Suprapubic skin (tissue), 4 donors: ENCODE results near the gene PRR35. TPM values are rescaled to one million over a fixed set of nuclear protein-coding genes. Genes with fewer than 3 reads are reported as not detected.

Experiments used
- DNase-seq, 2 donors: peaks; one replicate each; pipeline ENCODE4 v3.0.0-alpha.2; 2019; ENCODE audit warnings: low spot score in 2 of 2
- H3K27ac ChIP-seq: fragments of 200-600 bp; sonication (generic); one replicate; pipeline ENCODE4 v1.5.1; 2019
- H3K27me3 ChIP-seq: fragments of 200-600 bp; sonication (generic); one replicate; pipeline ENCODE4 v1.5.1; 2019
- H3K36me3 ChIP-seq: fragments of 200-600 bp; sonication (generic); one replicate; pipeline ENCODE4 v1.5.1; 2019
- H3K4me1 ChIP-seq: fragments of 200-600 bp; sonication (generic); one replicate; pipeline ENCODE4 v1.5.1; 2019
- H3K4me3 ChIP-seq: fragments of 200-600 bp; sonication (generic); one replicate; pipeline ENCODE4 v1.5.1; 2019; ENCODE audit warnings: mild to moderate bottlenecking
- H3K9me3 ChIP-seq: fragments of 200-600 bp; sonication (generic); one replicate; pipeline ENCODE4 v1.5.1; 2019
- EP300 ChIP-seq: sonication (generic); formaldehyde crosslinking; IDR thresholded peaks from one replicate; pipeline ENCODE4 v1.6.1; 2017; ENCODE audit warnings: antibody characterized with exemption
- POLR2A ChIP-seq, 2 donors: fragments of 450-650 bp; IDR thresholded peaks; one replicate each; pipeline ENCODE4 v1.6.1; 2017; ENCODE audit warnings: antibody characterized with exemption in 2 of 2, mild to moderate bottlenecking in 2 of 2, moderate library complexity in 2 of 2
- POLR2AphosphoS5 ChIP-seq, 3 donors: sonication (generic); formaldehyde crosslinking; IDR thresholded peaks; one replicate each; pipeline ENCODE4 v1.6.1; 2017; ENCODE audit warnings: antibody characterized with exemption in 3 of 3
- WGBS: methylation state at CpG from one replicate; pipeline ENCODE4 v1.1.5; 2018; 5-methylcytosine and 5-hydroxymethylcytosine counted together
- total RNA-seq, 4 donors: library from RNA; depleted of rRNA; stranded (reverse); fragments of >200 nt; gene quantifications; one replicate each; pipeline ENCODE4 v1.1.0, GENCODE V29; 2016
- TF ChIP-seq, protein P1 (sequence below), 2 donors: fragments of 200-600 bp in 1 of 2; fragments of 450-650 bp in 1 of 2; sonication (generic) in 1 of 2; IDR thresholded peaks; one replicate each; pipeline ENCODE4 v1.5.1; 2016 to 2019; ENCODE audit warnings: antibody characterized with exemption in 2 of 2, mild to moderate bottlenecking in 1 of 2, moderate library complexity in 1 of 2

PRR35 gene
- total RNA-seq, 4 donors from 2014 or later, result not detected

DNA sequence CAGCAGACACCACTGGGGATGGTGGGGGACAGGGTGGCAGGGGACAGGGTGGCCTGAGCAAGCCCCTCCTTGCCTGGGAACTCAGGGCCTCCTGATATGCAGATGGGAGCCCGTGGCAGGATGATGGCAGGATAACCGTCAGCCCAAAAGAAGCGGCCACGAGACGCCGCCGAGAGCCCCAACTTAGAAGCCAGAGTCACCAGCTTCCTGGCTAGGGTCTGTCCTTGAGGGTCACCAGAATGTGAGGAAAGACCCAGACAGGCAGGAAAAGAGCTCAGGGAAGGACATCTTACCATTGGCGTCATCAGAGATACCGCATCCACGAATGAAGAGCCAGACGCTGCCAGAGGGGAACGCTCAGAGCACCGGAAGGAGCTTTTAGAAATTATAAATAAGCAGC, 49.1 kb downstream of the PRR35 start:
- H3K4me1 ChIP-seq, result peaks cover 24% of the 10 kb centered on the region
- no peak overlapping the region for H3K27ac ChIP-seq
- DNase-seq, result no peak
- peaks cover 9% of the 10 kb centered on the region for H3K36me3 ChIP-seq
- no peaks in the 10 kb centered on the region for H3K9me3 ChIP-seq
- TF ChIP-seq, protein P1, sequence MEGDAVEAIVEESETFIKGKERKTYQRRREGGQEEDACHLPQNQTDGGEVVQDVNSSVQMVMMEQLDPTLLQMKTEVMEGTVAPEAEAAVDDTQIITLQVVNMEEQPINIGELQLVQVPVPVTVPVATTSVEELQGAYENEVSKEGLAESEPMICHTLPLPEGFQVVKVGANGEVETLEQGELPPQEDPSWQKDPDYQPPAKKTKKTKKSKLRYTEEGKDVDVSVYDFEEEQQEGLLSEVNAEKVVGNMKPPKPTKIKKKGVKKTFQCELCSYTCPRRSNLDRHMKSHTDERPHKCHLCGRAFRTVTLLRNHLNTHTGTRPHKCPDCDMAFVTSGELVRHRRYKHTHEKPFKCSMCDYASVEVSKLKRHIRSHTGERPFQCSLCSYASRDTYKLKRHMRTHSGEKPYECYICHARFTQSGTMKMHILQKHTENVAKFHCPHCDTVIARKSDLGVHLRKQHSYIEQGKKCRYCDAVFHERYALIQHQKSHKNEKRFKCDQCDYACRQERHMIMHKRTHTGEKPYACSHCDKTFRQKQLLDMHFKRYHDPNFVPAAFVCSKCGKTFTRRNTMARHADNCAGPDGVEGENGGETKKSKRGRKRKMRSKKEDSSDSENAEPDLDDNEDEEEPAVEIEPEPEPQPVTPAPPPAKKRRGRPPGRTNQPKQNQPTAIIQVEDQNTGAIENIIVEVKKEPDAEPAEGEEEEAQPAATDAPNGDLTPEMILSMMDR (IDR thresholded peaks at IDR 0.05), result no peak
- TF ChIP-seq EP300, result no peak
- TF ChIP-seq POLR2AphosphoS5 (IDR thresholded peaks at IDR 0.05), result no peak
- TF ChIP-seq POLR2A (IDR thresholded peaks at IDR 0.05), result no peak
- no peaks in the 10 kb centered on the region for H3K27me3 ChIP-seq
- 88% methylated on average over 11 of the region's 13 CpGs for WGBS
- H3K4me3 ChIP-seq, result no peak overlapping the region

DNA sequence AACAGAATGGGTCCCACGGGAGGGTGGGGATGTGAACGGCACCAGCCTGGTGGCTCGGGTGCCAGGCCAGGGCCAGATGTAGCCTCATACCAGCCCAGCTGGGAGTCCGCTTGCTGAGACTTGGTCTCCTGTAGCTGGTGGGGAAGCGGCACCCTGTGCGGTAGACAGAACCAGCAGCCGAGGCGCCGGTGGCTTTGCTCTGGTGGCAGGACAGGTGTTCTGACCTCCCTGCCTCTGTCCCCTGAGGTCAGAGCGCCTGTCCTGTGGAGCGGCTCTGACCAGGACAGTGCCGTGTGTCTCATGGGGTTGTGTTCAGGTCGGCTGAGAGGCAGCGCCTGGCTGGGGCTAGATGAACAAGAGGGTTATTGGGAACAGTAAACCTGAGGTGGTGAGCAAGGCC, 49.8 kb downstream of the PRR35 start:
- peak overlapping the region; percentile 64 for H3K27ac ChIP-seq
- peaks cover 14% of the 10 kb centered on the region for H3K36me3 ChIP-seq
- H3K4me3 ChIP-seq, result no peak overlapping the region
- no peak for DNase-seq
- WGBS, result 90% methylated on average over 14 of the region's 14 CpGs
- H3K9me3 ChIP-seq, result no peaks in the 10 kb centered on the region
- TF ChIP-seq POLR2AphosphoS5 (IDR thresholded peaks at IDR 0.05) (no peak), POLR2A (IDR thresholded peaks at IDR 0.05) (no peak), EP300 (no peak)
- TF ChIP-seq, protein P1 (IDR thresholded peaks at IDR 0.05), result no peak
- no peaks in the 10 kb centered on the region for H3K27me3 ChIP-seq
- H3K4me1 ChIP-seq, result peaks cover 24% of the 10 kb centered on the region

- no peak for TF ChIP-seq POLR2A (IDR thresholded peaks at IDR 0.05)
- no peak for TF ChIP-seq POLR2AphosphoS5 (IDR thresholded peaks at IDR 0.05)
- TF ChIP-seq, protein P1 (IDR thresholded peaks at IDR 0.05), result peak; percentile 57 to 84
- no peak for TF ChIP-seq EP300
- H3K36me3 ChIP-seq, result peaks cover 9% of the 10 kb centered on the region
- H3K4me3 ChIP-seq, result no peak overlapping the region
- H3K4me1 ChIP-seq, result peaks cover 24% of the 10 kb centered on the region
- H3K27ac ChIP-seq, result peak overlapping the region; percentile 64
- peak in 1 of 2 donors; percentile 79 for DNase-seq
- H3K9me3 ChIP-seq, result no peaks in the 10 kb centered on the region
- 73% methylated on average over 12 of the region's 28 CpGs for WGBS
- H3K27me3 ChIP-seq, result no peaks in the 10 kb centered on the region
Measured at GRCh38 chr16:610513-611381, 50.6 kb downstream of the PRR35 start.

DNA sequence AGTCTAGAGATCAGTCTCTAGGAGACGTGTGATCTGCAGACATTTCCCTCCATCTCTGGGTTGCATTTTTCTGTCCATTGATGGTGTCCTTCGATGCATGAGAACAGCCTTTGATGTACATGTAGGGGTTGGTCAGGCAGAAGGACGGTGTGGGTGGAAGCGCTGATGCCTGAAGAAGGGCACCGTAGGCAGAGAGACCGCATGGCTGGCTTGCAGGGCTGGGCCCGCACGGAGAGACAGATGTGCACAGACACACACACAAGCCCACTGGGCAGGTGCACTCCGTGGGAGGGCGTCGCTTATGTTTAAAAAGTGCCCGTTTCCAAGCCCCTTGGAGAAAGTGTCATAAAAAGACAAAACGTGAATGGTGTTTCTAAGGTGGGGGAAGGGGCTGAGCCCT, 54.9 kb downstream of the PRR35 start:
- Histone ChIP-seq H3K4me1 (peaks cover 29% of the 10 kb centered on the region), H3K27me3 (no peaks in the 10 kb centered on the region), H3K4me3 (no peak overlapping the region), H3K9me3 (no peaks in the 10 kb centered on the region), H3K36me3 (peaks cover 9% of the 10 kb centered on the region), H3K27ac (no peak overlapping the region)
- WGBS, result 86% methylated on average over 13 of the region's 13 CpGs
- TF ChIP-seq POLR2A (IDR thresholded peaks at IDR 0.05) (no peak), POLR2AphosphoS5 (IDR thresholded peaks at IDR 0.05) (no peak), EP300 (no peak)
- TF ChIP-seq, protein P1 (IDR thresholded peaks at IDR 0.05), result no peak
- DNase-seq, result no peak

Other genes starting within 250 kb of the PRR35 start
- 10 to 100 TPM; 34.3 to 38.4 (median 37.2) TPM for gene AXIN1, start 207.7 kb upstream of the PRR35 start, total RNA-seq
- gene MRPL28, start 189.9 kb upstream of the PRR35 start, total RNA-seq, result 10 to 100 TPM; 40.9 to 66.7 (median 52.7) TPM
- 10 to 100 TPM; 12.6 to 19.3 (median 15.5) TPM for gene PGAP6, start 178.4 kb upstream of the PRR35 start, total RNA-seq
- 10 to 100 TPM; 25.3 to 29.9 (median 27.7) TPM for gene NME4, start 163.2 kb upstream of the PRR35 start, total RNA-seq
- 10 to 100 TPM in 3 of 4 donors, 1 to 10 TPM in 1; 9.1 to 23.4 (median 12.3) TPM for gene DECR2, start 158.5 kb upstream of the PRR35 start, total RNA-seq
- 10 to 100 TPM; 20.7 to 62.5 (median 29.1) TPM for gene RAB11FIP3, start 134.7 kb upstream of the PRR35 start, total RNA-seq
- gene CAPN15, start 32.7 kb upstream of the PRR35 start, total RNA-seq, result 10 to 100 TPM; 59.9 to 86.4 (median 75.2) TPM
- under 1 TPM; 0.29 to 0.79 (median 0.35) TPM for gene NHLRC4, start 6.6 kb downstream of the PRR35 start, total RNA-seq
- gene PIGQ, start 9.6 kb downstream of the PRR35 start, total RNA-seq, result 10 to 100 TPM; 36.9 to 54.6 (median 44.1) TPM
- 100 to 1,000 TPM in 3 of 4 donors, 10 to 100 TPM in 1; 77.8 to 116 (median 110) TPM for gene RAB40C, start 29.7 kb downstream of the PRR35 start, total RNA-seq
- gene WFIKKN1, start 70.6 kb downstream of the PRR35 start, total RNA-seq, result 10 to 100 TPM in 1 of 4 donors, 1 to 10 TPM in 3; 1.2 to 12.6 (median 4.6) TPM
- 100 to 1,000 TPM in 1 of 4 donors, 10 to 100 TPM in 3; 72.2 to 138 (median 84.7) TPM for gene METTL26, start 75.9 kb downstream of the PRR35 start, total RNA-seq
- 10 to 100 TPM; 10.3 to 29.8 (median 24.2) TPM for gene MCRIP2, start 81.4 kb downstream of the PRR35 start, total RNA-seq
- gene WDR90, start 89.0 kb downstream of the PRR35 start, total RNA-seq, result 10 to 100 TPM; 18.3 to 63.0 (median 32.2) TPM
- gene RHOT2, start 107.7 kb downstream of the PRR35 start, total RNA-seq, result 100 to 1,000 TPM in 2 of 4 donors, 10 to 100 TPM in 2; 66.9 to 156 (median 96.8) TPM
- gene RHBDL1, start 115.3 kb downstream of the PRR35 start, total RNA-seq, result 1 to 10 TPM; 1.2 to 8.9 (median 3.9) TPM
- 100 to 1,000 TPM; 116 to 143 (median 125) TPM for gene STUB1, start 120.0 kb downstream of the PRR35 start, total RNA-seq
- 10 to 100 TPM; 47.0 to 87.4 (median 60.5) TPM for gene JMJD8, start 123.9 kb downstream of the PRR35 start, total RNA-seq
- 10 to 100 TPM; 12.3 to 18.7 (median 15.1) TPM for gene WDR24, start 130.0 kb downstream of the PRR35 start, total RNA-seq
- 10 to 100 TPM; 13.7 to 23.1 (median 17.9) TPM for gene FBXL16, start 145.4 kb downstream of the PRR35 start, total RNA-seq
- gene METRN, start 154.7 kb downstream of the PRR35 start, total RNA-seq, result 10 to 100 TPM; 10.0 to 30.9 (median 15.8) TPM
- 10 to 100 TPM; 13.0 to 29.4 (median 23.8) TPM for gene ANTKMT, start 160.8 kb downstream of the PRR35 start, total RNA-seq
- 1 to 10 TPM in 1 of 4 donors, under 1 TPM in 2, not detected in 1; 0.64 to 2.4 (median 0.83) TPM for gene CCDC78, start 166.0 kb downstream of the PRR35 start, total RNA-seq
- gene HAGHL, start 166.7 kb downstream of the PRR35 start, total RNA-seq, result 1 to 10 TPM; 3.2 to 7.1 (median 4.8) TPM
- 100 to 1,000 TPM in 1 of 4 donors, 10 to 100 TPM in 3; 35.2 to 110 (median 52.0) TPM for gene CIAO3, start 180.6 kb downstream of the PRR35 start, total RNA-seq
- 1 to 10 TPM in 1 of 4 donors, under 1 TPM in 2, not detected in 1; 0.31 to 7.3 (median 0.49) TPM for gene MSLN, start 200.3 kb downstream of the PRR35 start, total RNA-seq
- gene RPUSD1, start 228.0 kb downstream of the PRR35 start, total RNA-seq, result 10 to 100 TPM; 13.6 to 27.1 (median 21.8) TPM
- gene CHTF18, start 228.2 kb downstream of the PRR35 start, total RNA-seq, result 10 to 100 TPM; 12.6 to 22.3 (median 17.3) TPM
- not detected for gene GNG13, start 240.3 kb downstream of the PRR35 start, total RNA-seq